Neural cell (in vitro differentiated cells): ENCODE results near the gene RSPO3. TPM values are rescaled to one million over a fixed set of nuclear protein-coding genes. Genes with fewer than 3 reads are reported as not detected.

Experiments used
- H2AFZ ChIP-seq: fragments of 200-600, 300-800 bp; sonication (generic), shearing (Covaris generic); 2 replicates; pipeline ENCODE4 v1.6.0; 2014; ENCODE audit warnings: low read depth, mild to moderate bottlenecking, antibody characterized with exemption, low read length, moderate library complexity
- H3F3A ChIP-seq: fragments of 200-600 bp; shearing (Covaris generic); 2 replicates; pipeline ENCODE4 v1.6.1; 2016; ENCODE audit warnings: mild to moderate bottlenecking, moderate library complexity, mixed read lengths, antibody characterized with exemption, low read length; ENCODE audit not compliant: insufficient read depth, poor library complexity, severe bottlenecking
- H3K27ac ChIP-seq: fragments of 200-600, 300-800 bp; sonication (generic), shearing (Covaris generic); 2 replicates; pipeline ENCODE4 v1.5.1; 2014; ENCODE audit warnings: mild to moderate bottlenecking, low read length, moderate library complexity
- H3K27me3 ChIP-seq: fragments of 300-800, 200-600 bp; sonication (generic), shearing (Covaris generic); 2 replicates; pipeline ENCODE4 v1.6.0; 2014; ENCODE audit warnings: mild to moderate bottlenecking, low read depth, low read length, moderate library complexity; ENCODE audit not compliant: insufficient read depth
- H3K36me3 ChIP-seq: fragments of 300-800, 200-600 bp; sonication (generic), shearing (Covaris generic); 2 replicates; pipeline ENCODE4 v1.5.1; 2014; ENCODE audit warnings: mild to moderate bottlenecking, antibody characterized with exemption, low read length, moderate library complexity; ENCODE audit not compliant: insufficient read depth
- H3K4me2 ChIP-seq: fragments of 300-800, 200-600 bp; sonication (generic), shearing (Covaris generic); 2 replicates; pipeline ENCODE4 v1.6.0; 2014; ENCODE audit warnings: mild to moderate bottlenecking, low read length
- H3K4me3 ChIP-seq: fragments of 300-800, 200-600 bp; sonication (generic), shearing (Covaris generic); 2 replicates; pipeline ENCODE4 v1.5.1; 2014; ENCODE audit warnings: mild to moderate bottlenecking, low read length, moderate library complexity
- H3K79me2 ChIP-seq: fragments of 200-600 bp; shearing (Covaris generic); replicated peaks from 2 replicates; pipeline ENCODE4 v1.6.0; 2014; ENCODE audit warnings: mild to moderate bottlenecking, low read length, moderate library complexity; ENCODE audit not compliant: insufficient read depth
- H3K9ac ChIP-seq: fragments of 300-800, 200-600 bp; sonication (generic), shearing (Covaris generic); 2 replicates; pipeline ENCODE4 v1.6.1; 2016; ENCODE audit warnings: mild to moderate bottlenecking, low read length, mixed read lengths
- H3K9me2 ChIP-seq: fragments of 200-600 bp; shearing (Covaris generic); 2 replicates; pipeline ENCODE4 v1.6.1; 2016; ENCODE audit warnings: mild to moderate bottlenecking, low read length, mixed read lengths; ENCODE audit not compliant: insufficient read depth
- H3K9me3 ChIP-seq: fragments of 200-600, 300-800 bp; sonication (generic), shearing (Covaris generic); 2 replicates; pipeline ENCODE4 v1.6.1; 2016; ENCODE audit warnings: mild to moderate bottlenecking, mixed run types, low read length, moderate library complexity, mixed read lengths
- H4K20me1 ChIP-seq: fragments of 200-600 bp; shearing (Covaris generic); 2 replicates; pipeline ENCODE4 v1.6.1; 2016; ENCODE audit warnings: mild to moderate bottlenecking, mixed run types; ENCODE audit not compliant: insufficient read depth
- CTCF ChIP-seq: fragments of 450-650 bp; IDR thresholded peaks from 2 replicates; pipeline ENCODE4 v1.5.1; 2014; ENCODE audit warnings: antibody characterized with exemption, mild to moderate bottlenecking, moderate library complexity; ENCODE audit not compliant: poor library complexity, severe bottlenecking
- EP300 ChIP-seq: fragments of 450-650 bp; conservative IDR thresholded peaks from 2 replicates; pipeline ENCODE4 v1.6.1; 2014; ENCODE audit warnings: antibody characterized with exemption, mild to moderate bottlenecking, moderate library complexity; ENCODE audit not compliant: poor library complexity, severe bottlenecking
- EZH2 ChIP-seq: fragments of 200-600, 300-800 bp; shearing (Covaris generic), sonication (generic); IDR thresholded peaks from 2 replicates; pipeline ENCODE4 v1.6.1; 2014; ENCODE audit warnings: antibody characterized with exemption, low read length, borderline replicate concordance, mild to moderate bottlenecking; ENCODE audit not compliant: insufficient read depth, poor library complexity, severe bottlenecking
- MXI1 ChIP-seq: fragments of 450-650 bp; conservative IDR thresholded peaks from 2 replicates; pipeline ENCODE4 v1.6.1; 2014; ENCODE audit warnings: antibody characterized with exemption, mild to moderate bottlenecking; ENCODE audit not compliant: poor library complexity, severe bottlenecking
- POLR2AphosphoS5 ChIP-seq: IDR thresholded peaks from 2 replicates; pipeline ENCODE4 v1.6.1; 2012
- RAD21 ChIP-seq: fragments of 450-650 bp; conservative IDR thresholded peaks from 2 replicates; pipeline ENCODE4 v1.6.1; 2014; ENCODE audit warnings: antibody characterized with exemption, mild to moderate bottlenecking, moderate library complexity
- REST ChIP-seq: IDR thresholded peaks from 2 replicates; pipeline ENCODE4 v1.6.1; 2012; ENCODE audit warnings: borderline replicate concordance
- SMC3 ChIP-seq: fragments of 450-650 bp; conservative IDR thresholded peaks from 2 replicates; pipeline ENCODE4 v1.6.1; 2014; ENCODE audit warnings: antibody characterized with exemption, mild to moderate bottlenecking, moderate library complexity; ENCODE audit not compliant: poor library complexity
- TAF1 ChIP-seq: IDR thresholded peaks from 2 replicates; pipeline ENCODE4 v1.6.1; 2012; ENCODE audit warnings: low read depth
- polyA plus RNA-seq: library from polyadenylated mRNA; depleted of rRNA; stranded (reverse); fragments of >200 nt; gene quantifications from 2 replicates; pipeline ENCODE4 v1.2.3, GENCODE V29; 2014

The RSPO3 gene
- polyA plus RNA-seq, 1 donor from 2014 or later = 0.48 TPM

- Histone ChIP-seq H3K4me2 (no peak overlapping the region), H2AFZ (no peak overlapping the region), H3K27me3 (no peaks in the 10 kb centered on the region), H3K27ac (no peak overlapping the region), H3K4me3 (no peak overlapping the region), H3F3A (no peaks in the 10 kb centered on the region), H4K20me1 (no peaks in the 10 kb centered on the region), H3K9ac (no peak overlapping the region), H3K9me2 (no peaks in the 10 kb centered on the region), H3K79me2 (no peaks in the 10 kb centered on the region), H3K9me3 (no peaks in the 10 kb centered on the region), H3K36me3 (no peaks in the 10 kb centered on the region)
- TF ChIP-seq REST (no peak), POLR2AphosphoS5 (no peak), EZH2 (no peak), EP300 (no peak), CTCF (no peak), RAD21 (no peak), TAF1 (no peak), SMC3 (no peak), MXI1 (no peak)
Measured at GRCh38 chr6:127162836-127163235, 44.4 kb downstream of the RSPO3 start.

- Histone ChIP-seq H3K4me2 (no peak overlapping the region), H4K20me1 (no peaks in the 10 kb centered on the region), H3F3A (no peaks in the 10 kb centered on the region), H3K4me3 (no peak overlapping the region), H2AFZ (no peak overlapping the region), H3K36me3 (no peaks in the 10 kb centered on the region), H3K9me2 (no peaks in the 10 kb centered on the region), H3K27me3 (no peaks in the 10 kb centered on the region), H3K79me2 (no peaks in the 10 kb centered on the region), H3K27ac (no peak overlapping the region), H3K9ac (no peak overlapping the region), H3K9me3 (no peaks in the 10 kb centered on the region)
- TF ChIP-seq CTCF = no peak
- TF ChIP-seq SMC3 = no peak
- TF ChIP-seq TAF1 = no peak
- no peak for TF ChIP-seq POLR2AphosphoS5
- no peak for TF ChIP-seq RAD21
- TF ChIP-seq EZH2 = no peak
- no peak for TF ChIP-seq MXI1
- no peak for TF ChIP-seq REST
- TF ChIP-seq EP300 = no peak
Measured at GRCh38 chr6:127164036-127164435, 45.6 kb downstream of the RSPO3 start.
